ENCODE measurements around the gene ZNF292.

Gene ZNF292

DNA sequence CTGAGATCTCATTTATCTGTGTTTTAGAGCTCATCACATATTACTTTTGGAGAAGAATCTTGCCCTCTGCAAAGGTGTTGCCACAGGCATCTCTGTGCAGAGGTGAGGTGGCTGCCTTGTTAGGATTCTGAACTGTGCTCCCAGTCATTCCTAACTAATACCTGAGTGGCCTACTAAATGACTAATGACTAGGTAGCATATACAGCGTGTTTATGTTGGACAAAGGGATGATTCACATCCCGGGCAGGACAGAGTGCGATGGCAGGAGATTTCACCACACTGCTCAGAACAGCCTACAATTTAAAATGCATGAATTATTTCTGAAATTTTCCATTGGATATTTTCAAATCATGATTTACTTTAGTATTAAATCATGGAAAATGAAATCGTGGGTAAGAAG, 37.3 kb upstream of the ZNF292 start:
- no peak for DNase-seq
- TF ChIP-seq, protein P1, sequence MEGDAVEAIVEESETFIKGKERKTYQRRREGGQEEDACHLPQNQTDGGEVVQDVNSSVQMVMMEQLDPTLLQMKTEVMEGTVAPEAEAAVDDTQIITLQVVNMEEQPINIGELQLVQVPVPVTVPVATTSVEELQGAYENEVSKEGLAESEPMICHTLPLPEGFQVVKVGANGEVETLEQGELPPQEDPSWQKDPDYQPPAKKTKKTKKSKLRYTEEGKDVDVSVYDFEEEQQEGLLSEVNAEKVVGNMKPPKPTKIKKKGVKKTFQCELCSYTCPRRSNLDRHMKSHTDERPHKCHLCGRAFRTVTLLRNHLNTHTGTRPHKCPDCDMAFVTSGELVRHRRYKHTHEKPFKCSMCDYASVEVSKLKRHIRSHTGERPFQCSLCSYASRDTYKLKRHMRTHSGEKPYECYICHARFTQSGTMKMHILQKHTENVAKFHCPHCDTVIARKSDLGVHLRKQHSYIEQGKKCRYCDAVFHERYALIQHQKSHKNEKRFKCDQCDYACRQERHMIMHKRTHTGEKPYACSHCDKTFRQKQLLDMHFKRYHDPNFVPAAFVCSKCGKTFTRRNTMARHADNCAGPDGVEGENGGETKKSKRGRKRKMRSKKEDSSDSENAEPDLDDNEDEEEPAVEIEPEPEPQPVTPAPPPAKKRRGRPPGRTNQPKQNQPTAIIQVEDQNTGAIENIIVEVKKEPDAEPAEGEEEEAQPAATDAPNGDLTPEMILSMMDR (IDR thresholded peaks at IDR 0.05) = no peak
- peaks cover 3% of the 10 kb centered on the region for H3K27me3 Mint-ChIP-seq (ENCODE audit: low read depth, poor library complexity)
- H3K4me1 Mint-ChIP-seq = no peaks in the 10 kb centered on the region
- no peak overlapping the region for H3K27ac Mint-ChIP-seq
- no peaks in the 10 kb centered on the region for H3K36me3 Mint-ChIP-seq (ENCODE audit: low read depth)
- peaks cover 12% of the 10 kb centered on the region for H3K9me3 Mint-ChIP-seq
- H3K4me3 Mint-ChIP-seq = no peak overlapping the region

DNA sequence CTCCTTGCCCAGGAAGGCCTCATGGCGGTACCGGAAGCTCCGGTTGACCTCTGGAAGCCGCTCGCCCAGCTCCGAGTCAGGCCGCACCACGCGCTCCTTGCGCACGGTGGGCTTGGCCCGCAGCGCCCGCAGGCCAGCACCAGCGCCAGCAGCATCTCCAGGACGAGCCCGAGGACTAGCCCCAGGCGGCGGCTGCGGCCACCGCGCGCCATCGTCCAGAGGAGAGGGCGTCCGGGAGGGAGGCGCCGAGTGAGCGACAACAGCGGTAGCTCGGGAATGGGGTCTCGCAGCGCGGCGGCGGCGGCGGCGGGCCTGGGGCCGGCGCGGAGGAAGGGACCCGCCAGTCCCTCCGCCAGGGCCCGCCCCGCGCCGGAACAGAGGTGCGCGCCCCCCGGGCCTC, 32.9 kb upstream of the ZNF292 start:
- Mint-ChIP-seq H3K36me3 (ENCODE audit: low read depth) (no peaks in the 10 kb centered on the region), H3K27me3 (ENCODE audit: low read depth, poor library complexity) (no peaks in the 10 kb centered on the region), H3K27ac (no peak overlapping the region), H3K4me3 (no peak overlapping the region), H3K9me3 (peaks cover 12% of the 10 kb centered on the region), H3K4me1 (no peaks in the 10 kb centered on the region)
- DNase-seq = no peak
- TF ChIP-seq, protein P1 (IDR thresholded peaks at IDR 0.05) = no peak

DNA sequence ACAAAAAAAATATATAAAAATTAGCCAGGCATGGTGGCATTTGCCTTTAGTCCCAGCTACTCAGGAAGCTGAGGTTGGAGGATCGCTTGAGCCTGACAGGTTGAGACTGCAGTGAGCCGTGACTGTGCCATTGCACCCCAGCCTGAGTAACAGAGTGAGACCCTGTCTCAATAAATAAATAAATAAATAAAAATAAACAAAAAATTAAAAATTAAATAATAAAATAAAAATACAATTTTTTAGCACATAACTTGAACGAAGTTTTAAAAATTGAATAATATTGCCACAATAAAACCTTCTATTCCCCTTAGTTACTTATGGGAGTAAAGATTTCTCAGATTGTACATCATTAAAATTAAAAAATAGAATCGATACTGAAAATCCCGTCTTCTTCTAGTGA, 31.3 kb upstream of the ZNF292 start:
- Mint-ChIP-seq H3K27ac (no peak overlapping the region), H3K27me3 (ENCODE audit: low read depth, poor library complexity) (no peaks in the 10 kb centered on the region), H3K4me1 (no peaks in the 10 kb centered on the region), H3K36me3 (ENCODE audit: low read depth) (no peaks in the 10 kb centered on the region), H3K4me3 (no peak overlapping the region), H3K9me3 (peaks cover 12% of the 10 kb centered on the region)
- TF ChIP-seq, protein P1 (IDR thresholded peaks at IDR 0.05) = no peak
- no peak for DNase-seq

DNA sequence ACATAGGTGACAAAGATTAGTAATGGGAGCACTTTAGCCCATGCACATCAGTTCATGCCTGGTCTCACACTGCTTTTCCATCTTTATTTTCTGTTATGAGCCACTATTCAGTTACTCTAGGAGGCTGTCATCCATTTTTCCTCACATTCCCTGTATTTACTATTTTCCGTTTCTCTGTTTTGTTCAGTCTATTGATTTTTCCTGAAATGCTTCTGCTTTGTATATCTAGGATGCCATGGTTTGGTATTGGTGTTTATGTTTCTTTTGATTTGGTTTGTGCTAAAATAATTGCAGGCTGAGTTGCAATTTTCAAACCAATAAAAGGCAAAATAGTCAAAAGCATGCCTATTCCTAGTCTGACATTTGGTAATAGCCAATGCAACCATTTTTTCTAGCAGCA, 28.9 kb upstream of the ZNF292 start:
- Mint-ChIP-seq H3K36me3 (ENCODE audit: low read depth) (no peaks in the 10 kb centered on the region), H3K27me3 (ENCODE audit: low read depth, poor library complexity) (no peaks in the 10 kb centered on the region), H3K4me1 (no peaks in the 10 kb centered on the region), H3K9me3 (peaks cover 11% of the 10 kb centered on the region), H3K4me3 (no peak overlapping the region), H3K27ac (no peak overlapping the region)
- TF ChIP-seq, protein P1 (IDR thresholded peaks at IDR 0.05) = no peak
- DNase-seq = no peak

DNA sequence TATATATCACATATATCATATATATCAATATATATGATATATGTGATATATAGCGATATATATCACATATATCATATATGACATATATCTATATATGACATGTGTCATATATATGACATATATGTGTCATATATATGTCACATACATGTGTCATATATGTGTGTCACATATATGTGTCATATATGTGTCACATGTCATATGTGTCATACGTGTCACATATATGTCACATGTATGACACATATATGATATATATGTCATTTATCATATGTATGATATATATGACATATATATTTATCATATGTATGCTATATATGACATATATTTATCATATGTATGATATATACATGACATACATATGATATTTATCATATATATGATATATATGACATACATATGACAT, 27.6 kb upstream of the ZNF292 start:
- TF ChIP-seq, protein P1 (IDR thresholded peaks at IDR 0.05) = no peak
- peaks cover 3% of the 10 kb centered on the region for H3K9me3 Mint-ChIP-seq
- no peaks in the 10 kb centered on the region for H3K27me3 Mint-ChIP-seq (ENCODE audit: low read depth, poor library complexity)
- no peak overlapping the region for H3K4me3 Mint-ChIP-seq
- no peaks in the 10 kb centered on the region for H3K4me1 Mint-ChIP-seq
- DNase-seq = no peak
- no peak overlapping the region for H3K27ac Mint-ChIP-seq
- H3K36me3 Mint-ChIP-seq (ENCODE audit: low read depth) = no peaks in the 10 kb centered on the region

DNA sequence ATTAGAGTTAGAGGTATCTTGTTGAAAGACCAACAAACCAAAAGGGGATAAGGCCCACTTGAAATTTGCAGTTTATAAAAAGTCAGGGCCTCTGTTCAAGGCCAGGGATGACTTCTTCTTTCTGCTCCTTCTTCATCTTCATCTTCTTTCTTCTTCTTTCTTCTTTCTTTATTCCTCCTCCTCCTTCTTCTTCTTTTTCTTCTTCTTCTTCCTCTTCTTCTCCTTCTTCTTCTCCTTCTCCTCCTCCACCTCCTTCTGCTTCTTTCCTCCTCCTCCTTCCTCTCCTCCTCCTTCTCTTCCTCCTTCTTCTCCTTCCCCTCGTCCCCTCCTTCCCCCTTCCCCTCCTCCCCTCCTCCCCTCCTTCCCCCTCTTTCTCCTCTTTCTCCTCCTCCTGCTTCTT, 18.4 kb upstream of the ZNF292 start:
- Mint-ChIP-seq H3K4me1 (no peaks in the 10 kb centered on the region), H3K9me3 (peaks cover 19% of the 10 kb centered on the region), H3K27ac (no peak overlapping the region), H3K4me3 (no peak overlapping the region), H3K36me3 (ENCODE audit: low read depth) (peaks cover 7% of the 10 kb centered on the region), H3K27me3 (ENCODE audit: low read depth, poor library complexity) (peaks cover 4% of the 10 kb centered on the region)
- no peak for DNase-seq
- TF ChIP-seq, protein P1 (IDR thresholded peaks at IDR 0.05) = no peak

Measured in nephron progenitor cell (in vitro differentiated cells).